Measurements from ENCODE around the gene SIK3. TPM values are rescaled to one million over a fixed set of nuclear protein-coding genes. Genes with fewer than 3 reads are reported as not detected.
A peak's percentile ranks its signal among the peaks of the same experiment; 100 is the strongest.
"Not testable (repeated sequence)": the region's sequence is repeated elsewhere in the genome, so short reads cannot be mapped to it uniquely, and the experiment has no call there.

The SIK3 gene
- total RNA-seq, 2 donors from 2014 or later: 88.7 to 111 TPM

DNA sequence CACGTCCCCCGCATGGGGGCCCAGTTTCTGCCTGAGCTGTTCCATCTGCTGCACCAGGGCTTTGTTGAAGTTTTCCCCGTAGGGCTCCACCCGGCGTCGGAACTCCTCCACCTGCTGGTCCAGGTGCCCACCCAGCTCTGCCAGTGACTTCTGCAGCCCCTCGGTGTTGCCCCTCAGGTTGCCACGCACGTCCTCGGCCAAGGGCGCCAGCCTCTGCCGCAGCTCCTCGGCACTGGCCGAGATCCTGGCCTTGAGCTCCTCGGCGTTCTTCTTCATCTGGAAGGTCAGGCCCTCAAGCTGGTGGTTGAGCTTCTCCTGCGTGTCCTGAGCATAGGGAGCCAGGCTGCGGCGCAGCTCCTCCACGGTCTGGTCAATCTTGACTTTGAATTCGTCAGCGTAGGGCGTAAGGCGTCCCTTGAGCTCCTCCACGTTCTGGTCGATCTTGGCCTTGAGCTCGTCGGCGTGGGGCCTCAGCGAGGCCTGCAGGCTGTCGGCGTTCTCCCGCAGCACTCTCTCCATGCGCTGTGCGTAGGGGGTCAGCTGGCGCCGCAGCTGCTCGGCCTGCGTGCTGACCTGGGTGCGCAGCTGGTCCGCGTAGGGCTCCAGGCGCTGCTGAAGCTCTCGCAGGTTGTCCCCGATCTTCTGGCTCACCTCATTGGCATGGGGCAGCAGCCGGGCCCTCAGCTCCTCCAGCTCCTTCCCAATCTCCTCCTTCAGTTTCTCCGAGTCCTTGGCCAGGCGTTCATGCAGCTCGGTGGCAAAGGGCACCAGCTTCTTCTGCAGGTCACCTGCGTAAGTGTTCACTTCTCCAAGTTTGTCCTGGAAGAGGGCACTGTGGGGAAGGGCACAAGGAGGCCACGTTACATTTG lies 276.9 kb downstream of the SIK3 start:
- no peaks in the 10 kb centered on the region for H3K36me3 Mint-ChIP-seq
- no peak overlapping the region for H3K4me3 Mint-ChIP-seq
- DNase-seq (ENCODE audit: low spot score) (no peak), ATAC-seq (no peak)
- H3K27ac Mint-ChIP-seq: no peak overlapping the region
- H3K27me3 Mint-ChIP-seq: no peaks in the 10 kb centered on the region
- H3K9me3 Mint-ChIP-seq: no peaks in the 10 kb centered on the region
- no peaks in the 10 kb centered on the region for H3K4me1 Mint-ChIP-seq (ENCODE audit: low read depth in 2 of 2)

DNA sequence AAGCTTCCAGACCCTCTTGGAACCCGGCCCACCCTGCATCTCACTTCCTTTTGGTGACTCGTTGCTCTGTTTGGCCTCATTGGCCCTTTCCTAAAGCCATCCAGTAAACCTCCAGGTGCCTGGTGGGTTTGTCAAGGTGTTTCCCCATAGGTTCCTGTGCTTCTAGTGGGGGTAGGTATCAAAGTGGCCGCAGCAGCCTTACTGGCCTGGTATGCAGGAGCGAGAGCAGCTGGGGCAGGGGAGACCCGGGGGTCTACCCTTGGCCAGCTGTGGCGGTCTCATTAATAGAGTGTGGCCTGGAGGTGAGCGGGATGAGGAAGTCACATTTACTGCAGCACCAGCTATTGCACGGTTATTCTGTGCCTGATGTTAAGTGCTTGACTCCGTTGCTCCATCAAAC lies 279.2 kb downstream of the SIK3 start:
- Mint-ChIP-seq H3K27ac (no peak overlapping the region), H3K4me1 (ENCODE audit: low read depth in 2 of 2) (no peaks in the 10 kb centered on the region), H3K36me3 (no peaks in the 10 kb centered on the region), H3K9me3 (no peaks in the 10 kb centered on the region), H3K4me3 (no peak overlapping the region), H3K27me3 (no peaks in the 10 kb centered on the region)
- DNase-seq (ENCODE audit: low spot score) (no peak), ATAC-seq (no peak)

DNA sequence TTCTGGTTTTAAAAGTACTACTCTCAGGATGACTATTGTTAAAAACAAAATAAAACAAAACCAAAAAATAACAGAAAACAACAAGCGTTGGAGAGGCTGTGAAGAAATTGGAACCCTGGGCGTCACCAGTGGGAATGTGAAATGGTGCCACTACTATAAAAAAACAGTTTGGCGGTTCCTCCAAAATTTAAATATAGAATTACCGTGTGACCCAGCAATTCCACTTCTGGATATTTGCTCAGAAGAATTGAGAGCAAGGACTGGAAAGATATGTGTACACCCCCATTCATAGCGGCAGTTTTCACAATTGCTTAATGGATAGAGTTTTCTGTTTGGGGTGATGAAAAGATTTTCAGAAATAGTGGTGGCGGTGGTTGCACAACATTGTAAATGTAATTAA lies 283.7 kb downstream of the SIK3 start:
- no peak overlapping the region for H3K4me3 Mint-ChIP-seq
- ATAC-seq: no peak

DNA sequence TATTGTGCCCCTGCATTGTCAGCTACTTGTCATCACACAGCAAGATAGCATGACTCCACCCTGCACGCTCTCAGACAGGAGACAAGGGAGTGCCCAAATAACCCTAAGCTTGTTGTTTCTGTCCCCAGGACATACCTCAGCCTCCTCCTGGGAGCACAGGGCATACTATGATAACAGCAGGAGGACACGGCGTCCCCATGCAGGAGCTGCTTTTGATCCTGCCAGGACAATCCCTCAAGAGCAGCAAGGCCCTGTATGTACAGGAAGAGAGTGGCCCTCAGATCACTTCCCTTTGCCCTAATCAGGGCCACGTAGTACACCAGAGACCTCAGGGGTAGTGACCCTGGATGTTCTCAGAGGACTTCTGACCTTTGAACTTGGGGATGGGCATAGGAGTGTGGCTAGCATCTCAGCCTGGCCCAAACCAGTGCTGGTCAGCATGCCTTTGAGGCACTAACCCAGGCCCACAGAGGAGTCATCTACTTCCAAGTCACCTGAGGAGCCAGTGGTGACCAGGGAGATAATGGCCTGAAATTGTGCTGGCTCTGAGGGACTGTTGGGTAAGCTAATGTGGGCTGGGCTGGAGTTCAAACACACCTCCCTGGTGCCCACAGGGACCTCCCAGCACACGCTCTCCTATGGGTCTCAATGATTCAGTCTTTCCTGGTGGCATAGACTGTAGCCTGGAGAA lies 284.3 kb downstream of the SIK3 start:
- ATAC-seq (peak in 1 of 2 donors; percentile 40), DNase-seq (ENCODE audit: low spot score) (no peak)

More for the DNA sequence above, 283.7 kb downstream of the SIK3 start:
- no peak for DNase-seq (ENCODE audit: low spot score)
- Mint-ChIP-seq H3K36me3 (no peaks in the 10 kb centered on the region), H3K9me3 (no peaks in the 10 kb centered on the region), H3K27ac (no peak overlapping the region), H3K4me1 (ENCODE audit: low read depth in 2 of 2) (peaks cover 0 to 8% of the 10 kb centered on the region in 2 donors), H3K27me3 (no peaks in the 10 kb centered on the region)

DNA sequence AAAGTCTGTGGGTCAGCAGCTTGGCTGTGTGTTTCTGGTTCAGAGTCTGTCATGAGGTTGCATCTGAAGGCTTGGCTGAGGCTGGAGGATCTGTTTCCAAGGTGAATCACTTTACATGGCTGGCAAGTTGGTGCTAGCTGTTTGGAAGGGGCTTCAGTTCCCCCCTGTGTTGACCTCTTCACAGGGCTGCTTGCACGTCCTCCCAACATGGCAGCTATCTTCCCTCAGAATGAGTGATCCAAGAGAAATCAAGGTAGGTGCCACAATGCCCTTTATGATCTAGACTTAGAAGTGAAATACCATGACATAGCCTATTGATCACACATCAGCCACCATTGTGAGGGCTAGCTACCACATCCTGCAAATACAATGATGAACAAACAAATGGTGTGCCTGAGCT lies 285.1 kb downstream of the SIK3 start:
- no peak for DNase-seq (ENCODE audit: low spot score)
- peaks cover 0 to 8% of the 10 kb centered on the region in 2 donors for H3K4me1 Mint-ChIP-seq (ENCODE audit: low read depth in 2 of 2)
- no peak overlapping the region for H3K4me3 Mint-ChIP-seq
- ATAC-seq: peak in 1 of 2 donors; percentile 41
- no peaks in the 10 kb centered on the region for H3K36me3 Mint-ChIP-seq
- no peak overlapping the region for H3K27ac Mint-ChIP-seq
- no peaks in the 10 kb centered on the region for H3K9me3 Mint-ChIP-seq
- H3K27me3 Mint-ChIP-seq: no peaks in the 10 kb centered on the region

More for the DNA sequence above, 284.3 kb downstream of the SIK3 start:
- no peak overlapping the region for H3K27ac Mint-ChIP-seq
- H3K9me3 Mint-ChIP-seq: no peaks in the 10 kb centered on the region
- H3K4me1 Mint-ChIP-seq (ENCODE audit: low read depth in 2 of 2): peaks cover 0 to 8% of the 10 kb centered on the region in 2 donors
- no peaks in the 10 kb centered on the region for H3K36me3 Mint-ChIP-seq
- H3K27me3 Mint-ChIP-seq: no peaks in the 10 kb centered on the region
- H3K4me3 Mint-ChIP-seq: no peak overlapping the region

DNA sequence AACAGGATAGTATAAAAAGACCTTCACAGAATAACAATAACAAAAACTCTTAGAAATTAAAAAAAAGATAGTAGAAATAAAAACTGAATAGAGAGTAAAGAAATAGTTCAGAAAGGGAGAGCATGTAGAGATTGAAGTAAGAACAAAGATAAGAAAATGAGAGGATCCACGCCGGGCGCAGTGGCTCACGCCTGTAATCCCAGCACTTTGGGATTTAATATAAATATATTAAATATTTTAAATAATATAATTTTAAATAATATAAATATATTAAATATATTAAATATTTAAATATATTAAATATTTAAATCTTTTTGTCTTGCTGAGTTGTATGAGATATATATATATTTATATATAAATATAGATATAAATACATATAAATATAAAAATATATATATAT lies 286.1 kb downstream of the SIK3 start:
- Mint-ChIP-seq H3K36me3 (no peaks in the 10 kb centered on the region), H3K4me3 (no peak overlapping the region), H3K27ac (no peak overlapping the region), H3K9me3 (no peaks in the 10 kb centered on the region), H3K4me1 (ENCODE audit: low read depth in 2 of 2) (peaks cover 0 to 8% of the 10 kb centered on the region in 2 donors), H3K27me3 (no peaks in the 10 kb centered on the region)
- ATAC-seq (no peak), DNase-seq (ENCODE audit: low spot score) (no peak)

DNA sequence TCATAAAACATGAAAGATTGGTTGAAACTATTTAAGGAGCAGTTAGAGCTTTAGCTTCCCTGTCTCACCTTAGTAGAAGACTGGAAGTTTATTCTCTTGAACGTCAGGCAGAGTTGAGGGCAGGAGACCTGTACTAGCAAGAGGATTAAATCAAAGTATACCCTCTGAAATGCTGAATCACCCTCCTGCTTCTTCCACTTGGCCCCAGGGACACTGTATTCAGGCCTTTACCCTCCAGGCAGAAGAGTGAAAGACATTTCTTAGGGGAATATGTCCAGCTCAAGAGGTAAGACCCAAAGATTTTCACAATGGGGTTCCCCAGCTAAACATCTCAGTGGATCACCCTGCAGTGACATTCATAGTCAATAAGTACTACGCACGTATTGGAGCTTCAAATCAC lies 287.0 kb downstream of the SIK3 start:
- Mint-ChIP-seq H3K9me3 (no peaks in the 10 kb centered on the region), H3K4me1 (ENCODE audit: low read depth in 2 of 2) (peaks cover 0 to 8% of the 10 kb centered on the region in 2 donors), H3K36me3 (no peaks in the 10 kb centered on the region), H3K4me3 (no peak overlapping the region), H3K27ac (no peak overlapping the region), H3K27me3 (no peaks in the 10 kb centered on the region)
- ATAC-seq (no peak), DNase-seq (ENCODE audit: low spot score) (no peak)

DNA sequence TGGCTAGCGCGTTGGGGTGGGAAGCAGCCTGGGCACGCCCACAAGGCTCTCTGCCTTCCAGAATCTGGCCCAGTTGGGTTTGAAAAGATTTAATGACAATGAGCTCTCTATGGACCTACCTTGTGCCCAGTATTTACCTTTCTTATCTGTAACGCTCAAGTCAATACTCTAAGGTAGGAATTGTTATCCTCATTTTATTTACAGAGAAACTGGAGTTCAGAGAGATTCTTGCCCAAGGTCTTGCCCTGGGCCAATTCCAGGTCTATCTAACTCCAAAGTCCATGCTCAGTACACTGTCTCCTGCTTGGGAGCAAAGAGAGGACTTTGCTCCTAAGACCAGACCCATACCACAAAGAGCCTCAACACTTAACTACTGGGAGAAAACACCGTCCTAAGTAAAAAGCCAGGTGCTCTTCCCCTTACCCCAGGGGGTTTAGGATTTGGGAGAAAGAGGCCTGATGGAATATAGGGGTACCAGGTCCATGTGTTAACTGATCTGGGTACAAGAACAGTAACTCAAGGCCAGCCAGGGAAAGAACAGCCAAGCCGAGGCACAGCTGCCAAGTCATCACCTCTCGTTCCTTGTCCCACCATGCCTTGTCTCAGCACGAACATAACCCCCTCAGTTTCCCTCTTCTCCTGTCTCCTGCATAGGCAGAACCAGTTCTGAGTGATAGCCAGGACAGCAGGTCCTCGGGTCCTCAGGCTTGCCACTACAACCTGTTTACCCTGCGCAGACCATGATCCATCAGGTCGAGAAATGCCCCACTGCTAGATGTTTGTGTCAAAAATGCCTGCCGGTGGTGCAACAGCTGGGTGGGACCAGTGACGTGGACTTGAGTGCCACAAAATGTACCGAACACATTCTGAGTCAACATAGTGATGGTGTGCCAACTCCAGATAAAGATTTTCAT lies 289.7 kb downstream of the SIK3 start:
- Mint-ChIP-seq H3K4me3 (no peak overlapping the region), H3K27me3 (no peaks in the 10 kb centered on the region), H3K9me3 (no peaks in the 10 kb centered on the region), H3K27ac (no peak overlapping the region), H3K4me1 (ENCODE audit: low read depth in 2 of 2) (peaks cover 0 to 6% of the 10 kb centered on the region in 2 donors), H3K36me3 (no peaks in the 10 kb centered on the region)
- DNase-seq (ENCODE audit: low spot score): no peak
- no peak for ATAC-seq

DNA sequence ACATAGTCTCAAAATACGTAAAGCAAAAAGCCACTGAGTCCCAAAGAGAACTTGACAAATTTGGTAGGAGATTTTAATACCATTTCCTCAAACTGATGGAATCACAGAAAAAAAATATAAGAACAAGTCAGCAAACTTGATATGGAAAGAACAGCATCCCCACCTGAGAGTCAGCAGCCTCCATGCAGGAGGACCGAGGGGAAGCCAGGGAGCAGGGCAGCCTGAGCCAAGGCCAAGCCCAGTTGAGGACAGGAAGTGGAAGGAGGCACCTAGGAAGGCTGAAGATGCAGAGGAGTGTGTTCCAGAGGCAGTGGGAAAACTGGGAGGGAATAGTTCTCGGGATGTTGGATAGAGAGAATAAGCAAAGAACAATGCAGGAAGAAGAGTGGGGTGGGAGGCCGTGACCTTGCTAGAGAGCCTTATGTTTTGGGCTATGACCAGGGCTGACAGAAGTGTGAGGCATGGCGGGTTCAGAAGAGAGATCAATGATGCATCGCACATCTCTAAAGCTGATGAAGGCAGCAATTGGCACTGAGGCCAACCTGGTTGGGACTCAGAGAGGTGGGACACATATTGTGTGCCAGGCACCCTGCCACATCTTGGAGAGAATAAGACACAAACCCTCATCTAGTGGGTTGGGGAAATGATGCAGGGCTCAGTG lies 290.5 kb downstream of the SIK3 start:
- DNase-seq (ENCODE audit: low spot score) (no peak), ATAC-seq (no peak)
- Mint-ChIP-seq H3K4me1 (ENCODE audit: low read depth in 2 of 2) (no peaks in the 10 kb centered on the region), H3K27ac (no peak overlapping the region), H3K9me3 (no peaks in the 10 kb centered on the region), H3K27me3 (peaks cover 2 to 4% of the 10 kb centered on the region in 2 donors), H3K36me3 (no peaks in the 10 kb centered on the region), H3K4me3 (no peak overlapping the region)

DNA sequence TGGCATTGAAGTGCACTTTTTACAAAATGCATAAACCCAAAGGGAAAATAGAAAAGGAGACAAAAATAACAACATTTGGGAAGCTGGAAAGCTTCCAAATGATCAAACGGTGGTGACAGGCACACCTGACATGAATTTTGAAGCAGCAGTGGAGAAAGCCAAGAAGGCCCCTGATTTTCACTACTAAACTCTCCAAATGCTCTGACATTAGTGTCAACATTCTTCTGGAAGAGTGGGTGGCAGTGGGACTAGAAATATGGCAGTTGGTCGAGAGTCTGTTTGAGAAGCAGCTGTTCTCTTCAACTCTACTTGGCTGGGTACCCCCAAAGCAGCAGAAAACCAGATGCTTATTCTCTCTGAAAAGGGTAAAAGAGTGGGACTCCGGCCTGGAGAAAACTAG lies 294.2 kb downstream of the SIK3 start:
- peaks cover 5 to 18% of the 10 kb centered on the region in 2 donors for H3K27me3 Mint-ChIP-seq
- no peaks in the 10 kb centered on the region for H3K4me1 Mint-ChIP-seq (ENCODE audit: low read depth in 2 of 2)
- no peak for DNase-seq (ENCODE audit: low spot score)
- ATAC-seq: no peak
- H3K9me3 Mint-ChIP-seq: no peaks in the 10 kb centered on the region
- no peak overlapping the region for H3K4me3 Mint-ChIP-seq
- H3K36me3 Mint-ChIP-seq: no peaks in the 10 kb centered on the region
- no peak overlapping the region for H3K27ac Mint-ChIP-seq

DNA sequence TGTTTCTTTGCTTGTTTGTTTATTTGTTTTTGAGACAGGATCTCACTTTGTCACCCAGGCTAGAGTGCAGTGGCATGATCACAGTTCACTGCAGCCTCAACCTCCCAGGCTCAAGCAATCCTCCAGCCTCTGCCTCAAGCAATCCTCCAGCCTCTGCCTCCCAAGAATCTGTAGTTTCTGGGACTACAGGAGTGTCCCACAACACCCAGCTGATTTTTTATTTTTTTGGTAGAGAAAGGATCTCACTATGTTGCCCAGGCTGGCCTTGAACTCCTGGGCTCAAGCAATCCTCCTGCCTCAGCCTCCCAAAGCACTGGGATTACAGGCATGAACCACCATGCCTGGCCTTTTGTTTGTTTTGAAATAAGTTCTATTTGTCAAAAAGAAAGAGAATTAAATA lies 296.6 kb downstream of the SIK3 start:
- ATAC-seq; H3K27ac Mint-ChIP-seq; DNase-seq (ENCODE audit: low spot score); H3K4me1 Mint-ChIP-seq (ENCODE audit: low read depth in 2 of 2); H3K4me3 Mint-ChIP-seq; H3K36me3 Mint-ChIP-seq; H3K9me3 Mint-ChIP-seq: not testable (repeated sequence)
- H3K27me3 Mint-ChIP-seq: peaks cover 7 to 18% of the 10 kb centered on the region in 2 donors

DNA sequence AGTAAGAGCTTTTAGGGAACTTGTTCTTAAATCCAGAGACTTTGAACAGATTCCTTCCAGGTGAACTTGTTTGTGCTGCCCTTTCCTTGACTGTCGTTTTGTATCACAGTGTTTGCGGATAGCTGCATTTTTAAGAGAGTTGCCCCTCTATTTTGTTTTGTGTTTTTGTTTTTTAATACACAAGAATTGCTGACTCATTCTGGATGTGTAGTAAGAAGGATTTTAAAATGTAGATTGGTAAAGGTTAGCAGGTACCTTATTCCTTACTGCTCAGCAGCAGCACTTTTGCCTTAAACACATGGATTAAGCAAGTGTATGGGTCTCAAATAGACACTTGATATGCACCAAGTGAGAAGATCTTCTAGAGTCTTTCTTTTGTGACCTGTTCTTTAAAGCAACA lies 297.6 kb downstream of the SIK3 start:
- Mint-ChIP-seq H3K27ac (no peak overlapping the region), H3K4me3 (no peak overlapping the region), H3K36me3 (no peaks in the 10 kb centered on the region), H3K27me3 (peaks cover 7 to 18% of the 10 kb centered on the region in 2 donors), H3K9me3 (no peaks in the 10 kb centered on the region), H3K4me1 (ENCODE audit: low read depth in 2 of 2) (no peaks in the 10 kb centered on the region)
- DNase-seq (ENCODE audit: low spot score) (no peak), ATAC-seq (no peak)

DNA sequence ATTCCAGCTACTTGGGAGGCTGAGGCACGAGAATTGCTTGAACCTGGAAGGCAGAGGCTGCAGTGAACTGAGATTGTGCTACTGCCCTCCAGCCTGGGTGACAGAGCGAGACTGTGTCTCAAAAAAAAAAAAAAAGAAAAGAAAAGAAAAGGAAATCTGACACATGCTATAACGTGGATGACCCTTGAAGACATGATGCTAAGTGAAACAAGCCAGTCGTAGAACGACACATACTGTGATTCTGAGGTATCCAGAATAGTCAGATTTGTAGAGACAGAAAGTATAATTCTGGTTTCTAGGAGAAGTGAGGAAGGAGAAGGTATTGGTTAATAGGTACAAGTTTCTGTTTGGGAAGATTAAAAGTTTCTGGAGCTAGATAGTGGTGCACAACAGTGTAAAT lies 299.9 kb downstream of the SIK3 start:
- Mint-ChIP-seq H3K4me3 (no peak overlapping the region), H3K27ac (no peak overlapping the region), H3K9me3 (no peaks in the 10 kb centered on the region), H3K4me1 (ENCODE audit: low read depth in 2 of 2) (no peaks in the 10 kb centered on the region), H3K27me3 (peaks cover 7 to 18% of the 10 kb centered on the region in 2 donors), H3K36me3 (no peaks in the 10 kb centered on the region)
- DNase-seq (ENCODE audit: low spot score): no peak
- peak in 1 of 2 donors; percentile 73 for ATAC-seq

Data from natural killer cell treated with Interleukin-12 subunit alpha and Interleukin-12 subunit beta and Interleukin-15 and Interleukin-18, amount 100 ng/mL, for 72 hours (primary cell).